KMS-11 (cell line): Measurements from ENCODE around the gene GJB3.
"Not testable (repeated sequence)": the region's sequence is repeated elsewhere in the genome, so short reads cannot be mapped to it uniquely, and the experiment has no call there.

Experiments
- H2AFZ ChIP-seq: fragments of 200-600 bp; sonication (generic); 2 replicates; pipeline ENCODE4 v1.6.1; 2016; ENCODE audit warnings: antibody characterized with exemption, mixed run types, low read depth
- H3K27ac ChIP-seq: fragments of 200-600 bp; sonication (generic); 2 replicates; pipeline ENCODE4 v1.6.1; 2016; ENCODE audit warnings: mild to moderate bottlenecking, mixed run types
- H3K27me3 ChIP-seq: fragments of 200-600 bp; sonication (generic); 2 replicates; pipeline ENCODE4 v1.6.1; 2017; ENCODE audit warnings: mild to moderate bottlenecking, low read depth, mixed run types, moderate library complexity; ENCODE audit not compliant: insufficient read depth
- H3K36me3 ChIP-seq: fragments of 200-600 bp; sonication (generic); 2 replicates; pipeline ENCODE4 v1.6.1; 2017; ENCODE audit warnings: mild to moderate bottlenecking, mixed run types; ENCODE audit not compliant: insufficient read depth
- H3K4me1 ChIP-seq: fragments of 200-600 bp; sonication (generic); 2 replicates; pipeline ENCODE4 v1.6.1; 2016; ENCODE audit warnings: mild to moderate bottlenecking, low read depth, mixed run types; ENCODE audit not compliant: poor library complexity, severe bottlenecking
- H3K4me2 ChIP-seq: fragments of 200-600 bp; sonication (generic); 2 replicates; pipeline ENCODE4 v1.7.0; 2016; ENCODE audit warnings: mild to moderate bottlenecking, mixed run types
- H3K4me3 ChIP-seq: fragments of 200-600 bp; sonication (generic); IDR thresholded peaks from 2 replicates; pipeline ENCODE4 v1.6.1; 2017; ENCODE audit warnings: low read depth, low read length, mixed read lengths; ENCODE audit not compliant: insufficient read depth
- H3K79me2 ChIP-seq: fragments of 200-600 bp; sonication (generic); 2 replicates; pipeline ENCODE4 v1.6.1; 2016; ENCODE audit warnings: low read depth, mixed run types; ENCODE audit not compliant: insufficient read depth
- H3K9ac ChIP-seq: fragments of 200-600 bp; sonication (generic); 2 replicates; pipeline ENCODE4 v1.6.1; 2016; ENCODE audit warnings: mild to moderate bottlenecking, mixed run types
- H4K20me1 ChIP-seq: fragments of 200-600 bp; sonication (generic); 2 replicates; pipeline ENCODE4 v1.6.1; 2016; ENCODE audit warnings: mild to moderate bottlenecking, mixed run types; ENCODE audit not compliant: insufficient read depth
- TF ChIP-seq, protein P1 (sequence below): fragments of 200-600 bp; sonication (generic); conservative IDR thresholded peaks from 2 replicates; pipeline ENCODE4 v1.6.1; 2017; ENCODE audit warnings: low read depth, mild to moderate bottlenecking, antibody characterized with exemption, low read length, moderate library complexity, mixed read lengths

GJB3 gene

DNA sequence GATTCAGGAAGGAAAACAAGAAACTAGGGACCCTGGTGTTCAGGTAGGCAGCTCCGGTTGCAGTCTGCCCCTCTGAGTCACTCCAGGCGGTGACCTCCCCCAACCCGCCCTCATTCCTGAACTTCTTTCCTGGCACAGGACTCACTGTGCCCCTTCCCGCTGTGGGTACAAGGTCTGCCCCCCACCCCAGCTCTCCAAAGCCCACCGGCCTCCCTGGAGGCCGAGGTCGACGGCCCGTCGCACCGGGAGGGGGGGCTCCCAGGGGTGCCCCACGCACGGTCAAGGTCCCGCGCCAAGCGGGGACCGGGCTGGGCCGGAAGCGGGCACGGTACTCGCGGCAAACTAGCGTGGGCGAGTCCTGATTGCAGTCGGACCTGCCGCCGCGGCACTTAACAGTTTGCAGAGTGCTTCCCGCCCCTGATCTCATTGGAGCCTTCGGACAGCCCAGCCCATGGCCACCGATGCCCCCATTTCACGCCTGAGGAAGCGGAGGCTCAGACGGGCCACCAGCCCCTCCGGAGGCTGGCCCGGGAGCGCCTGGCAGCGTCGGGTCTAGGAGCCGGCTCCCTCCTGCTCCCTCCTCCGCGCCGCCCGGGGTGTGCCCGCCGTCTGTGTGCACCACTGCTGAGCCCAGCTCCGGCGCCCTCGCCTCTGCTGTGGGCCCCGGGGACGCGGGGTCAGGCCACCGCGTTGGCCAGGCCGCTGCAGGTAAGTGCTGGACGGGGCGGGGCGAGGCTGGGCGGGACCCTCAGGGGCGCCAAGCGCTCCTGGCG lies at the start of gene GJB3:
GJB3 (plus strand) TSS at position 144 of the 773 bp plus-strand sequence. CDS start 3,549 bp downstream, outside the sequence.
- H3K4me1 ChIP-seq = no peaks in the 10 kb centered on the region
- H3K36me3 ChIP-seq = no peaks in the 10 kb centered on the region
- no peaks in the 10 kb centered on the region for H3K27me3 ChIP-seq
- H3K27ac ChIP-seq = no peak within 1 kb of the TSS
- H2AFZ ChIP-seq = no peak within 1 kb of the TSS
- H3K79me2 ChIP-seq = no peaks in the 10 kb centered on the region
- TF ChIP-seq, protein P1, sequence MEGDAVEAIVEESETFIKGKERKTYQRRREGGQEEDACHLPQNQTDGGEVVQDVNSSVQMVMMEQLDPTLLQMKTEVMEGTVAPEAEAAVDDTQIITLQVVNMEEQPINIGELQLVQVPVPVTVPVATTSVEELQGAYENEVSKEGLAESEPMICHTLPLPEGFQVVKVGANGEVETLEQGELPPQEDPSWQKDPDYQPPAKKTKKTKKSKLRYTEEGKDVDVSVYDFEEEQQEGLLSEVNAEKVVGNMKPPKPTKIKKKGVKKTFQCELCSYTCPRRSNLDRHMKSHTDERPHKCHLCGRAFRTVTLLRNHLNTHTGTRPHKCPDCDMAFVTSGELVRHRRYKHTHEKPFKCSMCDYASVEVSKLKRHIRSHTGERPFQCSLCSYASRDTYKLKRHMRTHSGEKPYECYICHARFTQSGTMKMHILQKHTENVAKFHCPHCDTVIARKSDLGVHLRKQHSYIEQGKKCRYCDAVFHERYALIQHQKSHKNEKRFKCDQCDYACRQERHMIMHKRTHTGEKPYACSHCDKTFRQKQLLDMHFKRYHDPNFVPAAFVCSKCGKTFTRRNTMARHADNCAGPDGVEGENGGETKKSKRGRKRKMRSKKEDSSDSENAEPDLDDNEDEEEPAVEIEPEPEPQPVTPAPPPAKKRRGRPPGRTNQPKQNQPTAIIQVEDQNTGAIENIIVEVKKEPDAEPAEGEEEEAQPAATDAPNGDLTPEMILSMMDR = no peak
- no peaks in the 10 kb centered on the region for H4K20me1 ChIP-seq
- H3K4me2 ChIP-seq = no peak within 1 kb of the TSS
- H3K9ac ChIP-seq = no peak within 1 kb of the TSS
- no peak within 1 kb of the TSS for H3K4me3 ChIP-seq

DNA sequence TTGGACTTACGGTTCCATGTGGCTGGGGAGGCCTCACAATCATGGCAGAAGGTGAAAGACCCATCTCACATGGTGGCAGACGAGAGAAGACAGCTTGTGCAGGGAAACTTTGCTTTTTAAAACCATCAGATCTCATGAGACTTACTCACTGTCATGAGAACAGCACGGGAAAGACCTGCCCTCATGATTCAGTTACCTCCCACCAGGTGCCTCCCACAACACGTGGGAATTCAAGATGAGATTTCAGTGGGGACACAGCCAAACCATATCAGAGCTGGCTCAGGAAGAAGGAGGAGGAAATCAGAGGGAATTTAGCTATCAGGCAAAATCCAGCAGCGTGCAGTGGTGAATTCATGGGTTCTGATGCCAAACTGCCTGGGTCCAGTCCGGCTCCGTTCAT lies 48.2 kb upstream of the GJB3 start:
- H3K4me2 ChIP-seq, H4K20me1 ChIP-seq, H3K4me3 ChIP-seq, H3K4me1 ChIP-seq, H3K79me2 ChIP-seq, H3K27me3 ChIP-seq, H2AFZ ChIP-seq, H3K36me3 ChIP-seq, H3K9ac ChIP-seq, H3K27ac ChIP-seq: not testable (repeated sequence)

DNA sequence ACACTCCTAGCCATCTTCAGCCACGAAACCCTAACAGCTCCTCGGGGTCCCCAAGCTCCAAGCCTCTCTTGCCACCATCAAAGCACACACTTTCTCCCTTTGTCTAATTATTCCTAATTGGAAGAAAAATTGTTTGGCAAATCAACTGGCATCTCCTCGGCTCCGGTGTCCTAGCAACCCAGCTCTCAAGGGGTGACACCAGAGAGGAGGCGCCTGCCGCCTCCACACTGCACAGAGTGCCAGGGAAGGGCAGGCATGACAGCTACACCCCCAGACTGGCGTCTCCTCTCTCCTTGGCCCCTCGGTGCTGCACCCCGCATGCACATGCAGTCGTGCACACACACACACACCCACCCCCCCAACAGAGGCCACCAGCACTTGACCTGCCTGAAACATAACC lies 44.3 kb upstream of the GJB3 start:
- Histone ChIP-seq H3K79me2 (no peaks in the 10 kb centered on the region), H3K27ac (no peak overlapping the region), H3K27me3 (no peaks in the 10 kb centered on the region), H3K9ac (no peak overlapping the region), H3K36me3 (no peaks in the 10 kb centered on the region), H3K4me3 (no peak overlapping the region), H2AFZ (no peak overlapping the region), H4K20me1 (no peaks in the 10 kb centered on the region), H3K4me1 (no peaks in the 10 kb centered on the region), H3K4me2 (no peak overlapping the region)
- TF ChIP-seq, protein P1 = no peak

DNA sequence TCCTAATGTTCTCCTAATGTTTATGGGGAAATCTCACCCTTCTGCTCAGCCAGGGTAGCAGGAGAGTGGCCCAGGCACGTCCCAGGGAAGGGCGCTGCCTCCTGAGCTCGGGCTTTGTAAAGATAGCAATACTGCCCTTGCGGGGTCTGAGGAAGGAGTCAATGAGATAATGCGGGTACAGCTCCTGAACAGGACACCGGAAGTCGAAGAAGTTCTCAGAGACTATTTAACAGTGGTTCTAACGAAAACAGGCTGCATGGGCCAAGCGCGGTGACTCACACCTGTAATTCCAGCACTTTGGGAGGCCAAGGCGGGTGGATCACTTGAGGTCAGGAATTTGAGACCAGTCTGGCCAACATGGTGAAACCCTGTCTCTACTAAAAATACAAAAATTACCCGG lies 43.8 kb upstream of the GJB3 start:
- not testable (repeated sequence) for H3K4me3 ChIP-seq, H3K4me1 ChIP-seq, H3K36me3 ChIP-seq, H4K20me1 ChIP-seq, H3K79me2 ChIP-seq, H3K9ac ChIP-seq, H3K4me2 ChIP-seq, H3K27ac ChIP-seq, H3K27me3 ChIP-seq, H2AFZ ChIP-seq

DNA sequence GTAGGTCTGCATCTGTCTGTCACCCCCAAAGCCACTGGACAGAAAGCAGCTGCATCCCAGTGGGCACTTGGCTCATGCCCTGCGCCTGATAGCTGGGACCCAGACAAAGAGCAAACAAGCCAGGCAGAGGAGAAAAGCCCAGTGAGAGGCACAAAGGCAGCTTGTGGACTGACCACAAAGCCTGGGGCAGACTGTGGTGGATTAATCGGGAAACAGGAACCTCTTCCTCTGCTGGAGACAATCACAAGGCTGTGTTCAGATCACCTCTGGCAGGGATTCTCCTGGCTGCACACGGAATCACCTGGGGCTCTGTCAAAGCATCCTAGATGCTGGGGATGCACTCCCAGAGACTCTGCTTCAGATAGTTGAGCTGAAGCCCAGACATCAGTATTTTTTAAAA lies 41.4 kb upstream of the GJB3 start:
- Histone ChIP-seq H3K4me3 (no peak overlapping the region), H3K36me3 (no peaks in the 10 kb centered on the region), H3K4me2 (no peak overlapping the region), H3K9ac (no peak overlapping the region), H4K20me1 (no peaks in the 10 kb centered on the region), H2AFZ (no peak overlapping the region), H3K4me1 (no peaks in the 10 kb centered on the region), H3K27ac (no peak overlapping the region), H3K79me2 (no peaks in the 10 kb centered on the region), H3K27me3 (no peaks in the 10 kb centered on the region)
- TF ChIP-seq, protein P1 = no peak
